ENCODE measurements around the gene PLEKHS1. TPM values are rescaled to one million over a fixed set of nuclear protein-coding genes. Genes with fewer than 3 reads are reported as not detected.

PLEKHS1 gene
- total RNA-seq, 4 donors from 2014 or later = not detected

DNA sequence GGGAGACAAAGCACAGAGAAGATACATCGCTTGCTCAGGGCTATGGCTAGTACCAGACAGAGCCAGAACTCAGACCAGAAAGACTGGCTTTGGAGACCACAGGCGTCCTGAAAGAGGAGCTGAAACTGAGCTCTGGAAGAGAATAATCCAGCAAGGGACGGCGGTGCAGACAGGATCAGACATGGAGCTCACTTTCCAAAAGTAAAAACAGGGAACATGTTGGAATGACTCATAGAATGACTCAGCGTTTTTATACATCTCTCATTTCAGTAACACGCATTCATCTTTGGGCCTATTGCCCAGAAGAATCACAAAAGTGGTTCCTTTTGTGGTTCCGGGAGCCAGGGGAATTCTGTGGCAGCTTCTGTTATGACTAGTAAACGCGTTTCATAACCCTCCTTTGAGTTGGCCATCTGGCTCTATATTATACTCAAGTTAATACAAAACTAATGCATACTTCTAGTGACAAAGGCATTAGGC lies 37.2 kb downstream of the PLEKHS1 start:
- in situ Hi-C loops (cut with MboI; ENCODE audit: low sequenced_read_pairs in 4 of 4) = no loop called here
- H3K27me3 ChIP-seq = no peaks in the 10 kb centered on the region
- H3K27ac ChIP-seq = peak overlapping the region in 2 of 4 donors; percentile 58 to 60
- peaks cover 0 to 2% of the 10 kb centered on the region in 2 donors for H3K4me1 ChIP-seq
- TF ChIP-seq, protein P1, sequence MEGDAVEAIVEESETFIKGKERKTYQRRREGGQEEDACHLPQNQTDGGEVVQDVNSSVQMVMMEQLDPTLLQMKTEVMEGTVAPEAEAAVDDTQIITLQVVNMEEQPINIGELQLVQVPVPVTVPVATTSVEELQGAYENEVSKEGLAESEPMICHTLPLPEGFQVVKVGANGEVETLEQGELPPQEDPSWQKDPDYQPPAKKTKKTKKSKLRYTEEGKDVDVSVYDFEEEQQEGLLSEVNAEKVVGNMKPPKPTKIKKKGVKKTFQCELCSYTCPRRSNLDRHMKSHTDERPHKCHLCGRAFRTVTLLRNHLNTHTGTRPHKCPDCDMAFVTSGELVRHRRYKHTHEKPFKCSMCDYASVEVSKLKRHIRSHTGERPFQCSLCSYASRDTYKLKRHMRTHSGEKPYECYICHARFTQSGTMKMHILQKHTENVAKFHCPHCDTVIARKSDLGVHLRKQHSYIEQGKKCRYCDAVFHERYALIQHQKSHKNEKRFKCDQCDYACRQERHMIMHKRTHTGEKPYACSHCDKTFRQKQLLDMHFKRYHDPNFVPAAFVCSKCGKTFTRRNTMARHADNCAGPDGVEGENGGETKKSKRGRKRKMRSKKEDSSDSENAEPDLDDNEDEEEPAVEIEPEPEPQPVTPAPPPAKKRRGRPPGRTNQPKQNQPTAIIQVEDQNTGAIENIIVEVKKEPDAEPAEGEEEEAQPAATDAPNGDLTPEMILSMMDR (IDR thresholded peaks at IDR 0.05 in 4 of 5, conservative IDR thresholded peaks at IDR 0.05 in 1 of 5) = no peak
- no peak for TF ChIP-seq POLR2A (IDR thresholded peaks at IDR 0.05)
- no peaks in the 10 kb centered on the region for H3K9me3 ChIP-seq
- peak in 1 of 2 donors; percentile 33 for DNase-seq
- peak; percentile 70 to 88 for ATAC-seq
- no peaks in the 10 kb centered on the region for H3K36me3 ChIP-seq
- no peak overlapping the region for H3K4me3 ChIP-seq
- intact Hi-C loops (cut with DNase I; ENCODE audit: low total_unique reads) = no loop called here

DNA sequence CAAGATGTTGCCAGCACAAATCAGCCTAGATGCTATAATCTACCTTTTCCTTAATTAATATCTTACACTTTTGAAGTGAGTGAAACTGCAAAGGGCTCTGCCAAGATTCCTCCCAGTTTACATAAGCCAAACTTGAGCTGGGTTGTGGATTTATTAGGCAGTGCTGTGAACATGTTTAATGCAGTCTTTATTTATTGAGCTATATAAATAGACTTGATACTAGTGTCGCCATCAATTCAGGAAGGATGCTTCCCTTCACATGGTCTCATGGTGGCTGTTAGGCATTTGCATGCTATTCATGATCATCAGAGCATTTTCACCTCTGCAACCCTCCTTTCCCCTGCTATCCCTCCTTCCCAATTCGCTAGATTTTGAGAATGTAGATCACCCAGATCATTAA lies 40.2 kb downstream of the PLEKHS1 start:
- intact Hi-C loops (cut with DNase I; ENCODE audit: low total_unique reads) = no loop called here
- in situ Hi-C loops (cut with MboI; ENCODE audit: low sequenced_read_pairs in 4 of 4) = loop anchor here in 1 of 4 donors (10.0 kb wide), 1 partner anchor 313 kb away; no protein-coding TSS in a partner anchor

DNA sequence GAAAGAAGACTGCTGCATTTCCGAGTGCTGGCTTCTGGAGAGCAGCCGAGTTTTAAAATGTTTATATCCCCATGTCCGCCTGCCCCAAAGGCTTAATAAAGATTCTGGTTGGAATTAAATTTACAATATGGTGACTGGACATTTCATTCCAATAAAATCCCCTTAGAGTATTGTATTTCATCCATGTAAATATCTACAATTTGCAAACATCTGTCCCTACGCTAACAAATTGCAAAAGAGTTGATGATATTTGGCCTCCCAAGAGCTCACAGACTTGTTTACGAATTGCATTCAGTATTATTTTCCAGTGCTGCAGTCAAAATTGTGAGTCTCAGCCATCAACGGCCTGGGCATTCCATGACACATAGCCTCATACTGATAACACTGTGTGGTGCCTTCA lies 50.1 kb downstream of the PLEKHS1 start:
- intact Hi-C loops (cut with DNase I; ENCODE audit: low total_unique reads) (no loop called here), in situ Hi-C loops (cut with MboI; ENCODE audit: low sequenced_read_pairs in 4 of 4) (no loop called here)
- H3K9me3 ChIP-seq = no peaks in the 10 kb centered on the region
- DNase-seq (no peak), ATAC-seq (no peak)
- H3K27me3 ChIP-seq = no peaks in the 10 kb centered on the region
- TF ChIP-seq, protein P1 (IDR thresholded peaks at IDR 0.05 in 4 of 5, conservative IDR thresholded peaks at IDR 0.05 in 1 of 5) = no peak
- TF ChIP-seq POLR2A (IDR thresholded peaks at IDR 0.05) = no peak
- peaks cover 0 to 3% of the 10 kb centered on the region in 2 donors for H3K4me1 ChIP-seq
- no peak overlapping the region for H3K27ac ChIP-seq
- H3K36me3 ChIP-seq = no peaks in the 10 kb centered on the region
- no peak overlapping the region for H3K4me3 ChIP-seq

More for the DNA sequence above, 40.2 kb downstream of the PLEKHS1 start:
- H3K36me3 ChIP-seq = no peaks in the 10 kb centered on the region
- no peaks in the 10 kb centered on the region for H3K27me3 ChIP-seq
- ATAC-seq (no peak), DNase-seq (no peak)
- no peak overlapping the region for H3K27ac ChIP-seq
- H3K4me1 ChIP-seq = peaks cover 0 to 2% of the 10 kb centered on the region in 2 donors
- H3K9me3 ChIP-seq = no peaks in the 10 kb centered on the region
- H3K4me3 ChIP-seq = no peak overlapping the region
- TF ChIP-seq POLR2A (IDR thresholded peaks at IDR 0.05) = no peak
- TF ChIP-seq, protein P1 (IDR thresholded peaks at IDR 0.05 in 4 of 5, conservative IDR thresholded peaks at IDR 0.05 in 1 of 5) = no peak

DNA sequence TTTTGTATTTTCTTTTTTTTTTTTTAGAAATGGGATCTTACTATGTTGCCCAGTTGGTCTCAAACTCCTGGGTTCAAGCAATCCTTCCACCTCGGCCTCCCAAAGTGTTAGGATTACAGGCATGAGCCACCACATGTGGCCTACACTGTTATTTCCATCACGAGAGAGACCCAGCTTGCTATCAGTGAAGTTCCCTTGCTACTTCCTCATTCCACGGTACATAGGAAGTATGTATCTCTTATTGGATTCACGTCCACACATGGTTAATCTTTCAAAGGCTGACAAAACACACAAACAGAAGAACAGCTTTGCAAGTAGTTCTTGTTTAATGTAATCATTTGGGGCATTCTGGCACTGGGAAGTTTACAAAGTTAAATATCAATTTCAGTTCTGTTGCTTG lies 51.5 kb downstream of the PLEKHS1 start:
- intact Hi-C loops (cut with DNase I; ENCODE audit: low total_unique reads) = no loop called here
- ATAC-seq = no peak

More for the DNA sequence above, 51.5 kb downstream of the PLEKHS1 start:
- Histone ChIP-seq H3K4me3 (no peak overlapping the region), H3K27me3 (no peaks in the 10 kb centered on the region), H3K4me1 (peaks cover 0 to 3% of the 10 kb centered on the region in 2 donors), H3K27ac (no peak overlapping the region), H3K36me3 (no peaks in the 10 kb centered on the region), H3K9me3 (no peaks in the 10 kb centered on the region)
- in situ Hi-C loops (cut with MboI; ENCODE audit: low sequenced_read_pairs in 4 of 4) = no loop called here
- TF ChIP-seq, protein P1 (IDR thresholded peaks at IDR 0.05 in 4 of 5, conservative IDR thresholded peaks at IDR 0.05 in 1 of 5) = no peak
- no peak for TF ChIP-seq POLR2A (IDR thresholded peaks at IDR 0.05)
- no peak for DNase-seq
